Ovary (tissue), 9 donors: ENCODE measurements around the gene PRMT1. TPM values are rescaled to one million over a fixed set of nuclear protein-coding genes. Genes with fewer than 3 reads are reported as not detected.

Experiments
- DNase-seq, 5 donors: peaks; one replicate each; pipeline ENCODE4 v3.0.0-alpha.2; 2019 to 2020
- H3K27ac ChIP-seq, 2 donors: fragments of 200-600 bp; one replicate each; pipeline versions ENCODE4 v1.5.1 to v1.8.0; 2019 to 2022
- H3K27me3 ChIP-seq: fragments of 200-600 bp; one replicate; pipeline ENCODE4 v1.8.0; 2022
- H3K36me3 ChIP-seq: fragments of 200-600 bp; sonication (generic); one replicate; pipeline ENCODE4 v1.5.1; 2019
- H3K4me1 ChIP-seq: one replicate; pipeline ENCODE4 v1.8.1; 2013; ENCODE audit warnings: mild to moderate bottlenecking, moderate library complexity; ENCODE audit not compliant: insufficient read depth
- H3K4me3 ChIP-seq: fragments of 200-600 bp; sonication (generic); one replicate; pipeline ENCODE4 v1.5.1; 2017
- H3K9me3 ChIP-seq, 2 donors: fragments of 200-600 bp in 1 of 2; sonication (generic) in 1 of 2; one replicate each; pipeline versions ENCODE4 v1.5.1 to v1.8.1; 2013 to 2019; ENCODE audit warnings: mild to moderate bottlenecking in 1 of 2, moderate library complexity in 1 of 2
- EP300 ChIP-seq: sonication (generic); formaldehyde crosslinking; IDR thresholded peaks from one replicate; pipeline ENCODE4 v1.6.1; 2017; ENCODE audit warnings: antibody characterized with exemption
- POLR2A ChIP-seq: fragments of 450-650 bp; IDR thresholded peaks from one replicate; pipeline ENCODE4 v1.6.1; 2017; ENCODE audit warnings: antibody characterized with exemption, mild to moderate bottlenecking, moderate library complexity
- WGBS, 3 donors: extraction: QIAGEN DNeasy Blood & Tissue Kit in 1 of 3; methylation state at CpG; one replicate each; pipeline versions ENCODE4 v1.1.5 to v1.1.7; 2013 to 2017; 5-methylcytosine and 5-hydroxymethylcytosine counted together
- intact Hi-C, 4 donors: fragments of 100-400 bp; cut with DNase I; formaldehyde crosslinking; loops; one replicate each; pipeline versions ENCODE4 v1.11.0 to v1.15.1; 2022 to 2023
- polyA plus RNA-seq, 2 donors: library from polyadenylated mRNA; stranded (reverse); fragments of 200-250 nt in 1 of 2; fragments of 350-450 nt in 1 of 2; fragmentation: Illumina TruSeq in 1 of 2; extraction: RNeasy Lipid Tissue Mini Kit (QIAGEN cat#74804) in 1 of 2; gene quantifications; one replicate each; pipeline ENCODE4 v1.2.3, GENCODE V29; 2013 to 2014
- total RNA-seq, 7 donors: library from RNA; depleted of rRNA in 2 of 7; stranded (reverse); fragments of >200 nt in 2 of 7; fragmentation: NEBNext Ultra II Directional in 3 of 7; extraction: Animal tissue kit (Norgen Biotek cat#: 25700) in 3 of 7; gene quantifications; one replicate each; pipeline versions ENCODE4 v1.1.0 to v1.2.4, GENCODE V29; 2016 to 2023
- TF ChIP-seq, protein P1 (sequence below), 3 donors: fragments of 450-650 bp in 2 of 3; fragments of 200-600 bp in 1 of 3; IDR thresholded peaks; one replicate each; pipeline versions ENCODE4 v1.5.1 to v1.8.0; 2016 to 2022; ENCODE audit warnings: antibody characterized with exemption in 3 of 3, mild to moderate bottlenecking in 1 of 3
- donor health status: DM: no; HTN: no; CAD: no; lungs with moderate emphysema.
- donor health status: DM: no; HTN: no; CAD: no.
- donor health status: Bipolar disorder and iron deficiency.
- donor health status: DM: yes; HTN: yes; CAD: no.
- donor health status: DM: no; HTN: no; CAD: no.
- donor health status: DM: yes; HTN: yes; CAD: no.

Gene PRMT1
- total and polyA plus RNA-seq, 9 donors = 57.1 to 182 (median 152) TPM

DNA sequence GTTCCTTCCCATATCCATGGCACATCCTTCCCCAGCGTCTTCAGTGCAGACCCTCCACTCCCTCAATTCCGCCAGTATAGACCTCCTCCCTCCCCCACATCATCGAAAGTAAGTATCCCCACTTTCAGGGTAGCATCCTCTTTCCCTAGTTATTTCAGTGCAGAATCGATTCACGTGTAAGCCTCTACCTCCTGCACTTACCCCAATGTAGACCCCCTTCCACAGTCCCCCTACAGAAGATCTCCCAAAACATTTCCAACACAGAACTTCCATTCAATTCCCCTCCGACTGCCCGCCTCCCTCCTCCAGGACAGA lies 12.1 kb upstream of the PRMT1 start:
- H3K4me1 ChIP-seq = peaks cover 4% of the 10 kb centered on the region

DNA sequence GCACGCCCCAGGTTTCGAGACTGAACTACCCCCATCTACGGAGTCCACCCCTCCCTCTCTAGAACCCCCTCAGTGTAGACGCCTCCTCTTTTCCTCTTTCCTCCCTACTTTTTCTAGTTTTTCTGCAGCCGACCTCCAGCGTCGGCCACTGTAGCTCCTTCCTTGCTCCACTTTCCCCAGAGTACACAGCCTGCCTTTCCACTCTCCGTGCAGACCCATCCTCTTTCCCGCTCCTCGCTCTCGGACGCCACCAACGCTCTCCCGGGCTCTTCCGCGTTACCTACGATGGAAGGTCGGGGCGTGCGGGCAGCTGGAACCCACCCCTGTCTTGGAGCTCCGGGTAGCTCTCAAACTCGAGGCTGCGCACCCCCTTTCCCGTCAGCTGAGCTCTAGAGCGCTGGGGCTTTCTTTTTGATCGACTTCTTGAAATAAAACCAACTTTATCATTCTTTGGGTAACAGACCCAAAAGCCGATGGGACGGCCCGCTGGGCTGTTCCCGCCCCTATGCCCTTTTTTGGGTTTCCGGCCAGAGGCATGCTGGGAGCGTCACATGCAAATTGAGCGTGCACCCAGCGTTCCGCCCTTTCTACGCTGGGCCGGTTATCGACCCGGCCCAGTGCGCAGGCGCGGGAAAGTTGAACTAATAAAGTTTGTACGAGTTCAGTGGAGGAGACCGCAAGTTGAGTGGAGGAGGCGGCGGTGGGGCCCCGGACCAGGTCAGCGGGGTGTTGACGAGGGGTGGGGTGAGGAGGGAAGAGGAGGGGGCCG lies 11.5 kb upstream of the PRMT1 start, which contains the start of the genes BCL2L12 and IRF3:
Gene BCL2L12, plus strand, starts transcription at position 583 of the 769 bp plus-strand sequence. CDS start 760 bp downstream, outside the sequence.
Gene IRF3, minus strand, starts transcription at position 507 of the 769 bp plus-strand sequence. CDS start 1,019 bp downstream, outside the sequence.
- H3K27me3 ChIP-seq = no peaks in the 10 kb centered on the region
- WGBS, 3 donors = 0 to 1% (median 1%) methylated on average over 49 to 50 of the region's 50 CpGs
- peak within 1 kb of the TSS; percentile 54 to 69 for H3K27ac ChIP-seq
- peak within 1 kb of the TSS; percentile 78 for H3K4me3 ChIP-seq
- H3K4me1 ChIP-seq = peaks cover 4% of the 10 kb centered on the region
- peak; percentile 98 to 99 (median 99) for DNase-seq
- intact Hi-C loops = loop anchor here in 1 of 4 donors (2.0 kb wide), 1 partner anchor 23 kb away; the partner anchor contains the start of gene SCAF1
- H3K9me3 ChIP-seq = no peaks in the 10 kb centered on the region
- TF ChIP-seq, protein P1, sequence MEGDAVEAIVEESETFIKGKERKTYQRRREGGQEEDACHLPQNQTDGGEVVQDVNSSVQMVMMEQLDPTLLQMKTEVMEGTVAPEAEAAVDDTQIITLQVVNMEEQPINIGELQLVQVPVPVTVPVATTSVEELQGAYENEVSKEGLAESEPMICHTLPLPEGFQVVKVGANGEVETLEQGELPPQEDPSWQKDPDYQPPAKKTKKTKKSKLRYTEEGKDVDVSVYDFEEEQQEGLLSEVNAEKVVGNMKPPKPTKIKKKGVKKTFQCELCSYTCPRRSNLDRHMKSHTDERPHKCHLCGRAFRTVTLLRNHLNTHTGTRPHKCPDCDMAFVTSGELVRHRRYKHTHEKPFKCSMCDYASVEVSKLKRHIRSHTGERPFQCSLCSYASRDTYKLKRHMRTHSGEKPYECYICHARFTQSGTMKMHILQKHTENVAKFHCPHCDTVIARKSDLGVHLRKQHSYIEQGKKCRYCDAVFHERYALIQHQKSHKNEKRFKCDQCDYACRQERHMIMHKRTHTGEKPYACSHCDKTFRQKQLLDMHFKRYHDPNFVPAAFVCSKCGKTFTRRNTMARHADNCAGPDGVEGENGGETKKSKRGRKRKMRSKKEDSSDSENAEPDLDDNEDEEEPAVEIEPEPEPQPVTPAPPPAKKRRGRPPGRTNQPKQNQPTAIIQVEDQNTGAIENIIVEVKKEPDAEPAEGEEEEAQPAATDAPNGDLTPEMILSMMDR (IDR thresholded peaks at IDR 0.05) = peak in 1 of 3 donors; percentile 27
- TF ChIP-seq EP300 (no peak), POLR2A (peak; percentile 54)
- no peaks in the 10 kb centered on the region for H3K36me3 ChIP-seq

More for the DNA sequence above, 12.1 kb upstream of the PRMT1 start:
- no peaks in the 10 kb centered on the region for H3K9me3 ChIP-seq
- no peak for DNase-seq
- no peaks in the 10 kb centered on the region for H3K36me3 ChIP-seq
- H3K27me3 ChIP-seq = no peaks in the 10 kb centered on the region
- WGBS, 3 donors = 0 to 1% (median 0%) methylated on average over 7 of the region's 7 CpGs
- peak overlapping the region; percentile 78 for H3K4me3 ChIP-seq
- peak overlapping the region; percentile 14 to 69 for H3K27ac ChIP-seq
- intact Hi-C loops = loop anchor here in 1 of 4 donors (2.0 kb wide), 1 partner anchor 22 kb away; the partner anchor contains the start of gene SCAF1
- TF ChIP-seq, protein P1 (IDR thresholded peaks at IDR 0.05) = no peak
- TF ChIP-seq EP300 (no peak), POLR2A (no peak)

DNA sequence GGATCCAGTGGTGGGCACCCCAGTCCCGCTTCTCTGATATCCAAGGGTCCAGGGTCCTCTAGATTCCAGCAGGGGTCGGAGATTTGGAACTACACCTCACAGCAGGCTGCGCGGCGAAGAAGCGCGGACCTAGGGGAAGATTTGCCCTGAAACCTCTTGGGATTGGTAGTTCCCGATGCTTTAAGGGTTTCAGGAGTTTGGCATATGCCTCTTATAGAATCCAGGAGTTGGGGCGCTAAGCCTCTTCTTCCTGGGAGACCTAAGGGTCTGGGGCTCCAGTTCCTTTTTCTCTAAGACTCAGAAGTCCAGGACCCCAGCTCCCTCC lies 11.0 kb upstream of the PRMT1 start:
- no peaks in the 10 kb centered on the region for H3K9me3 ChIP-seq
- H3K27me3 ChIP-seq = no peaks in the 10 kb centered on the region
- 0% methylated on average over 9 of the region's 9 CpGs for WGBS, 3 donors
- peak overlapping the region; percentile 54 to 69 for H3K27ac ChIP-seq
- H3K4me3 ChIP-seq = peak overlapping the region; percentile 78
- no peaks in the 10 kb centered on the region for H3K36me3 ChIP-seq
- H3K4me1 ChIP-seq = peaks cover 4% of the 10 kb centered on the region
- DNase-seq = no peak
- no peak for TF ChIP-seq EP300
- TF ChIP-seq, protein P1 (IDR thresholded peaks at IDR 0.05) = no peak
- TF ChIP-seq POLR2A = no peak
- intact Hi-C loops = no loop called here

DNA sequence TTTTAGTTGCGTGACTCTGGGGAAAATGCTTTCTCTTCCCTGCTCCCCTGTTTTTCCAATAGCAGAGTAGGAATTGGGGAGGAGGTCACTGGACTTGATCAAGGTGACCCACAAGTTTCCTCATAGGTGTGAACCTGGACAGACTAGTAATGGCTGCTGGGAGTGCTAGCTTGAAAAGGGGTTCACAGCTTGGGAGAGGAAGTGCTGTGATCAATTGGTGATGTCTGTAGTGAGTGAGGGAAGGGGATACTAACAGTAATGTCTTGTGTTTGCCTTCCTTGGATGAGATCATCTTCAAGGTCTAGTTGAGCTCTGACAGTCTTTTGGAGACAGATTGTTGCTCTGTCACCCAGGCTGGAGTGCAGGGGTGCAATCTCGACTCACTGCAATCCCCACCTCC lies 9.6 kb upstream of the PRMT1 start:
- H3K4me1 ChIP-seq = peaks cover 4% of the 10 kb centered on the region
- H3K9me3 ChIP-seq = no peaks in the 10 kb centered on the region
- no peaks in the 10 kb centered on the region for H3K27me3 ChIP-seq
- no peak for TF ChIP-seq POLR2A
- TF ChIP-seq, protein P1 (IDR thresholded peaks at IDR 0.05) = no peak
- no peak for TF ChIP-seq EP300
- no peak overlapping the region for H3K4me3 ChIP-seq
- intact Hi-C loops = no loop called here
- no peak for DNase-seq
- H3K36me3 ChIP-seq = no peaks in the 10 kb centered on the region
- no peak overlapping the region for H3K27ac ChIP-seq
- WGBS, 3 donors = 88 to 97% (median 93%) methylated on average over 2 of the region's 2 CpGs
